ENCODE results near the gene ACVR1.

- TF ChIP-seq EP300 (IDR thresholded peaks at IDR 0.05): no peak
- no peak for TF ChIP-seq CTCF (IDR thresholded peaks at IDR 0.05)
- no peak for TF ChIP-seq POLR2A (IDR thresholded peaks at IDR 0.05)
Measured at GRCh38 chr2:157871415-157871814, 4.7 kb downstream of the ACVR1 start.
